Measurements from ENCODE around the gene SF1. TPM values are rescaled to one million over a fixed set of nuclear protein-coding genes. Genes with fewer than 3 reads are reported as not detected.

The SF1 gene
- total and polyA plus RNA-seq, 9 of the 15 experiments (the other 6 are each of a cell fraction or from before 2014, with no cell fraction given) = 13.1 to 334 (median 111) TPM

- TF ChIP-seq SMARCE1 (IDR thresholded peaks at IDR 0.05) (0 out of 2 replicates have a peak, but pooled peaks have one; percentile 40), ZBTB2 (IDR thresholded peaks at IDR 0.05) (0 out of 2 replicates have a peak, but pooled peaks have one; percentile 31), VEZF1 (CRISPR knock-in tag; IDR thresholded peaks at IDR 0.05) (peak; percentile 29; the same call in 1 of the 2 replicates), TRIM24 (IDR thresholded peaks at IDR 0.05) (0 out of 4 replicates have a peak, but pooled peaks of 1 of the 2 experiments have one; percentile 7), NFRKB (IDR thresholded peaks at IDR 0.05; ENCODE audit: low read depth) (peak; percentile 64; the same call in 1 of the 2 replicates), HNRNPL (IDR thresholded peaks at IDR 0.05; ENCODE audit: low read depth, low read length) (no peak), ZNF12 (CRISPR knock-in tag; IDR thresholded peaks at IDR 0.05) (0 out of 2 replicates have a peak, but pooled peaks have one; percentile 49), ZBTB11 (CRISPR knock-in tag; IDR thresholded peaks at IDR 0.05) (0 out of 6 replicates have a peak, but pooled peaks of 1 of the 3 experiments have one; percentile 17), CHD1 (IDR thresholded peaks at IDR 0.05; ENCODE audit: low read length) (peak; percentile 84), STAG1 (CRISPR knock-in tag; IDR thresholded peaks at IDR 0.05; ENCODE audit: borderline replicate concordance) (peak; percentile 40; the same call in 1 of the 2 replicates), STAT5A (IDR thresholded peaks at IDR 0.05; ENCODE audit: borderline replicate concordance, low read length) (no peak), ZBTB7A (IDR thresholded peaks at IDR 0.05; ENCODE audit: borderline replicate concordance, control insufficient read depth, low read depth, low read length) (peak; percentile 98), FOXP1 (CRISPR knock-in tag; IDR thresholded peaks at IDR 0.05) (peak; percentile 74; the same call in 1 of the 2 replicates), ESRRA (IDR thresholded peaks at IDR 0.05; ENCODE audit: borderline replicate concordance, low read depth) (peak; percentile 23; the same call in 1 of the 2 replicates), PHB (CRISPR knock-in tag; IDR thresholded peaks at IDR 0.05) (no peak), ARID4B (CRISPR knock-in tag; IDR thresholded peaks at IDR 0.05) (peak; percentile 39; the same call in 1 of the 2 replicates), POLR3G (IDR thresholded peaks at IDR 0.05; ENCODE audit: extremely low read depth, insufficient read length, insufficient replicate concordance) (no peak)
These were observed 33.2 kb downstream of the SF1 start (continued) for GRCh38 chr11:64745189-64745520.

Measured in K562 (cell line).